ENCODE results near the gene NARS2.
A peak's percentile ranks its signal among the peaks of the same experiment; 100 is the strongest.

Gene NARS2

DNA sequence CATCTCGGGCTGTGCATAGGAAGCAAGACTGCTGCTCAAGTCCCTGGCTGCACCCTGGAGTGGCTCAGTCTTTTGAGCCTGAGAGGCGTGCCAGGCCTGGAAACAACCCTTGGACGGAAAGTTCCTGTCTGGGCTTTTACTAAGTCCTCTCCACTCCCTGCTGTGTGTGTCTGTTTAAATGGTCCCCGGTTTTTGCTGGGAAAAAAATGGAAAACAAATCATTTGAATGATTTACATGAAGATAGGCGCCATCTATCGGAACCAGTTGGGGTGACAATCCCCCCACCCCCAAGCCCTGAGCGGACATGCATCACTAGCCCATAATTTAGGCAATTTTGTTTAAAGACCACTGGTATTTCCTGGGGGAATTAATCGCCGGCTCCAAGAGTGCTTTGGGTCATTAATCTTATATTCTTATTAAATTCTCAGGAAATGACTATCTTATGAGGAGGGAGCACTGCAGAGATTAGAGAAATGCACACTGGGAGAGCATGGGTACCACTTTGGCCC is 154.4 kb downstream of the NARS2 start:
- TF ChIP-seq CTCF (conservative IDR thresholded peaks at IDR 0.05; ENCODE audit: control insufficient read depth, insufficient read depth, low read depth, low read length): peak; percentile 78
- H3K4me3 ChIP-seq (ENCODE audit: control insufficient read depth, low read depth, low read length): peak overlapping the region; percentile 11
- peak; percentile 88 for DNase-seq (ENCODE audit: low read depth)

DNA sequence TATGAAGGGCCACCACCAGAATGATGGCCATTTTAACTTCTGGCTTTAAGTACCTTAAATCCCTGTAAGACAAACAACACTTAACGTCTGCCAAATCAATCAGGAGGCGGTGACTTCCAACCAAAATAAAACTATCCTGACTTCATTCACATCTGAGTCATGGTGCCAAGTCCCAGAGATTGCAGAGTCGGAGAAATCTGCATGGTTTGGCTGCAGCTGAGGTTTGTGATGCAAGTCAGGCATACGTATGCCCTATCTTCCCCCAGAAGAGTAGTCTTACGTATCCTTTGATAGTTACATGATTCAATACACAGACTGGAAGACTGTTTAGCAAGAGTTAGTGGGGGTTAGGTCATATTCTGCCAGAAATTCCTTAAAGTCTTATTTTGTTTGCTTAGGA is 155.3 kb downstream of the NARS2 start:
- no peak overlapping the region for H3K4me3 ChIP-seq (ENCODE audit: control insufficient read depth, low read depth, low read length)
- no peak for TF ChIP-seq CTCF (conservative IDR thresholded peaks at IDR 0.05; ENCODE audit: control insufficient read depth, insufficient read depth, low read depth, low read length)
- DNase-seq (ENCODE audit: low read depth): peak; percentile 100

DNA sequence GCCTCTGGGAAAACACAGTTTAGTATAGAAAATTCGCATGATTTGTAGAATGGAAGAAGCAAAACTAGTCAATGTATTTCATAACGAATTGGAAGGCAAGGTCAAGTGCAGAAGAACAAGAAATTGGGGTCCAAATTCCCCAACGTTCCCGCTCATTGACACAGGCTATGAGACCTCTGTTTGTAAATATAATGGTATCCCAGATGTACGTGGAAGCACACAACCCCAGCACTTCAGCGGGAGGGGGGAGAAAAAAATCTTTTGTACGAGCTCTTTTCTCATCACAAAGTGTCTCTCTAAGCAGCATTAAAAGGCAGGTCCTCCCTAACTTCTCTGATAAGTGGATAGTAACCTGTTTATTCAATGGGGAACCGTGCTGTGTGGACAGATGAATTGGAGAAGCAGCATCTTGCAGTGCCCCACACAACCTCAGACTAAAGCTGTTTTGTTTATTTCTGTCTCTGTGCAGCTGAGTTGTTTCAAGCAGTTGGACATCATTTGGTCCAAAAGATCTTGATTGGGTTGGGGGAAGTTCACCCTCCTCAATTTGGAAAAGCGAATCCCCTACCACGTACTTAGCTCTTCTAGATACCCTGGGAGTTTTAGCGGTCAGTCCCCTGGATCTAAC is 156.0 kb downstream of the NARS2 start:
- DNase-seq (ENCODE audit: low read depth): peak; percentile 22
- TF ChIP-seq CTCF (conservative IDR thresholded peaks at IDR 0.05; ENCODE audit: control insufficient read depth, insufficient read depth, low read depth, low read length): no peak
- peak overlapping the region; percentile 59 for H3K4me3 ChIP-seq (ENCODE audit: control insufficient read depth, low read depth, low read length)

DNA sequence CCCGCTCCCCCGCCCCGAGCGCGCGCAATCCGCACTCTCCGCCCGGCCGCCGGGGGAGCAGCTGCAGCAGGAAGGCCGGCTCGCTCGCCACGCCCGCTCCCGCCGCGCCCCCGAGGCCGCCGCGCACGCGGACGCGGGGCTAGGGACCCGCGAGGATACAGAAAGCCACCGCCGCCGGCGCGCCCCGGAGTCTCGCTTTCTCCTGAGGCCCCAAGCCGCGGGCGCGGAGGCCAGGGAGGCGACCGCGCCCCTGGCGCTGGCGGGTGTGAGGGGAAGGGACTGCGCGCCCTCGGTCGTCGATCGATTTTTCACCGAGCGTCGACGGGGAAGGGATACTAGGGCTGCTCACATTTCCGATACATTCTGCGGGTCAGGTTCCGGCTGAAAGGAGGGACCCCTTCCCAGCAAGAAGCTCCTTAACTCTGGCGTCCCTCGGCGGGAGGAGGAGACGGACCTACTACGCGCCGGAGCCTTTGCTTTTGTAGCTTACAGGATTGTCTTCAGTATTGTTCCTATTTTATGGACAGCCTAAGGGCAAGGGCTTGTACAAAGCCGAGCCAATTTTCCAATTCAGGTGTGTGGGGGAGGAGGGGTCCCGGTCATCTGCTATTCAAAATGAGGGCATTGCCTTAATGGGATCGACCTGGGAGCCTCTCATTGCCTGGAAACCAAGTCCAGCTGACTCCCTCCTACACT is 156.6 kb downstream of the NARS2 start:
- no peak for TF ChIP-seq CTCF (conservative IDR thresholded peaks at IDR 0.05; ENCODE audit: control insufficient read depth, insufficient read depth, low read depth, low read length)
- H3K4me3 ChIP-seq (ENCODE audit: control insufficient read depth, low read depth, low read length): peak overlapping the region; percentile 59
- peak; percentile 56 for DNase-seq (ENCODE audit: low read depth)

DNA sequence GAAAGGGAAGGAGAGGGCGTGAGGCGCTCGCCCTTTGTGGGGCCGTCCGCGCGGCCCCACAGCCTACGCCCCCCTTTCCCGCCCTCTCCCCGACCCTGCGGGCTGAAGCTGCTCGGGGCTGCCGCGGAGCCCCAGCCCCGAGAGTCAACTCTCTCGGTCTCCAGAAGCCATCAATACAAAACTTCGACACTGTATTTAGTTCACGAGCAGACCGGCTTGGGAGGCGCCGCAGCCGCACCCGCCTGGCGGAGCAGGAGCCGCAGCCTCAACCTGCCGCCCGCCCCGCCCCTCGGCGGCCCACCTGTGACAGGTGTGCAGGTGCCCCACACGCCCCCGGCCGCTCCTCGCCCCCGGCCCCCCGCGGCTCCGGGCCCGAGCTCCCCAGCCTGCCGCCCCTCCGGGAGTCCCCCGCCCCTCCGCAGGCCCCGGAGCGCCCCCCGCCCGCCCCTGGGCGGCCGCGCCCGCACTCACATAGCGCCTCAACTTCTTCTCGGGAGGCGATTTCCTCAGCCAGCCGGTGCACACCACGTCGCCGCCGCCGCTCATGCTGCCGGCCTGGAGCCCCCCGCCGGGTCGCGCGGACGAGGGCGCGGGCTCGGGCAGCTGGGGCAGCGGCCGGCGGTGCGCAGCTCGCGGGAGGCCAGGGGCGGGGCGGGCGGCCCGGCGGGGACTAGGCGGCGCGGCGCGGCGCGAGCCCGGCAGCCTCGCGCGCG is 157.3 kb downstream of the NARS2 start, which contains the start of gene GAB2:
TSS of gene GAB2 (minus strand) at position 646 of the 713 bp plus-strand sequence. CDS start at position 546, 100 bp downstream.
- peak within 1 kb of the TSS; percentile 64 for H3K4me3 ChIP-seq (ENCODE audit: control insufficient read depth, low read depth, low read length)
- TF ChIP-seq CTCF (conservative IDR thresholded peaks at IDR 0.05; ENCODE audit: control insufficient read depth, insufficient read depth, low read depth, low read length): no peak
- DNase-seq (ENCODE audit: low read depth): no peak

DNA sequence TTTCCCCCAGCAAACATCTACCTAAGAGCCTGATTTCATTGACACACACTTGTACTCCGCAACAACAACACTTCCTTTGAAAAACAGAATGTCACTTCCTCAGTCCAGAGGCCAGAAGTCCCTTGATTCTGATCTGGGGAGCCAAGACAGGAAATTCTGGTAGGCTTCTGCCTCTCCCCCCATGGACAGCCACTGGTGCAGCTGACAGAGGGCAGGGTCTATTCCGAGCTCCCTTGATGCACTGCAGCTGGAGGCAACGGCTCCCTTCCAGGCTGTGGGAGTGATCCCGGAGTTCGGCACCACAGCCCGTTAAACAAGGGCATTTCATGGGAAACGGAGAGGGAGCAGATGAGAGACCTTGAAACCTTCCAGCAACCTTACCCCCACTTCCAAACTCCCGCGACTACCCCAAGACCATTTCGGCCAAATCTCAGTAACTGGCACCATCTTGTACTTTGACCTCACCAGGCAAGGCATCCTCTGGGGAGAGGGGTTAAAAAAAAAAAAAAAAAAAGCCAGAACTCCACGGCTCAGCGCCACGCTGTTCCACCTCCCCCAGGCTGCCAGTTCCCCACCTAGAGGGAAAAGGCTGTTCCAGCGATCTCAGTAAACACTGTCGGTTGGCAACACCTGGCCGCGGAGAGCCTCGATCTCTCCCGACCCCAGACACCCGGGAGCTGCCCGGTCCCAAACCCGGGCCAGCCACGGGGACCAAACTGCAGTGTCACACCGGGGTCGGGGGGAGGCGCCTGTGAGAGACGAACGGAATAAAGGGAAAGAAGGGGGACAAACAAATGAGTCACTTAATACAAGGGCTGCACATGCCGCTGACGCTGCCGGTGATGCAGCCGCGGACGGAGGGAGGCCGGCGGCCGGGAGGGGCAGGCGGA is 158.1 kb downstream of the NARS2 start:
- H3K4me3 ChIP-seq (ENCODE audit: control insufficient read depth, low read depth, low read length): peak overlapping the region; percentile 64
- DNase-seq (ENCODE audit: low read depth): peak; percentile 89
- TF ChIP-seq CTCF (conservative IDR thresholded peaks at IDR 0.05; ENCODE audit: control insufficient read depth, insufficient read depth, low read depth, low read length): peak; percentile 41

Measured in fibroblast of mammary gland (primary cell).